GM04504 (cell line): Measurements from ENCODE around the gene LGALS3.

ENCODE experiments used
- DNase-seq: peaks from one replicate; pipeline ENCODE4 v3.0.0-alpha.2; 2012; ENCODE audit warnings: low read depth

The LGALS3 gene

DNA sequence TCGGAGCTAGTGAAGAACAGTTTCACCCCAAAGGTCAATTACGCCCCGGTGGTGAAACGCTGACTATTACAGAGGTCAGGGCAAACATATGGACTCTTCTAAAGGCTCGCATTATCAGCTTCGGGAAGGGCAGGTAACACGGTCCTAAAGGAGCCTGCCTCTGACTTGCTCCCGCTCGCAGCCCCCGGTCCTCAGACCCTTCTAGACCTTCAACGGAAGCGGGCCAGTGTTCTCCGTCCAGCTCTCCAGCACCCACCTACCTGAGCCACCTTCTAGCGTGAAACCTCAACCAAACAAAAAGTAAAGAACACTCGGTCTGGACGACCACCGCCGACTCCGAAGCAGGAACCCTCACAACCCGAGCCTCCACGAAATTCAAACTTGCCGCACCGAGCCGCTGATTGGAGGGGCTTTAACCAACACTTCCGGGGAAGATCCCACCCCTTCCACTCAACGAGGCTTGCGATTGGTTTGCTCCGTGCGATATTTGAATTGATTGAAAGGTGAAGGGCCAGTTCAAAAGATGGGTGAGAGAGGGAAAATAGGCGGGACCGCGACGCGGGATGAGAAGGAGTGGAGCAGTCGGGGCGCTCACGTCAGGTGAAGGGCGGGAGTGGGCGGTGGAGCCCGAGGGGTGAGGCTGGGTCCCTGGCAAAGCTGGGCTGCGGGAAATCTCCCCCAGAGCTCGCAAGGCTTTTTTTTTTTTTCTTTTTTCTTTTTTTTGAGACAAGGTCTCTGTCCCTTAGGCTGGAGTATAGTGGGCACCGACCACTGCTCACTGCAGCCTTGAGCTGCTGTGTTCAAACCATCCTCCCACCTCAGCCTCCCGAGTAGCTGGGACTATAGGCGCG, 62.4 kb downstream of the LGALS3 start, which contains the start of gene DLGAP5:
Gene DLGAP5 (minus strand): TSS at position 383 of the 851 bp plus-strand sequence. CDS start 2,406 bp downstream, outside the sequence.
- peak; percentile 92 for DNase-seq

DNA sequence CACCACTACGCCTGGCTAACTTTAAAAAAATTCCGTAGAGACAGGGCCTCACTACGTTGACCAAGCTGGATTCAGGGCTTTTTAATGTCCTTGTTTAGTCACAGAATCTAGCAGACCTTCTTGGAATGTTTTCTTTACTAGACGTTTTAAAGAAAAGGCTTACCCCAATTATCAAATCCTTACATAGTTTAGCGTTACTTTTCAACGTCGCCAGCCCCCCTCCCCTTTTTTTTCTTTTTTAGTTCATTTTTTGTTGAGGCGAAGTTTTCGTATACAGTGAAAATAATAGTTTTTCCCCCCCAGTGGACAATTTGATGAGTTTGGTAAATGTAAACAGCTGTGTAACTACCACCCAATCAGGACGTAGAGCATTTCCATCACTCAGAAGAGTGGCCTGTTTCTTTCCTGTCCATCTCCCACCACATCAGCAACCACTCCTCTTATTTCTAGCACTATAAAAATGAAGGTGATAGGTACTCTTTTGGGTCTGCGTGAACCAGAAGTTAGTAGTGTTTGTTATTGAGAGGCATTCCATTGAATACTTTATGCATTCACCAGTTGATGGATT, 63.1 kb downstream of the LGALS3 start:
- DNase-seq: no peak

DNA sequence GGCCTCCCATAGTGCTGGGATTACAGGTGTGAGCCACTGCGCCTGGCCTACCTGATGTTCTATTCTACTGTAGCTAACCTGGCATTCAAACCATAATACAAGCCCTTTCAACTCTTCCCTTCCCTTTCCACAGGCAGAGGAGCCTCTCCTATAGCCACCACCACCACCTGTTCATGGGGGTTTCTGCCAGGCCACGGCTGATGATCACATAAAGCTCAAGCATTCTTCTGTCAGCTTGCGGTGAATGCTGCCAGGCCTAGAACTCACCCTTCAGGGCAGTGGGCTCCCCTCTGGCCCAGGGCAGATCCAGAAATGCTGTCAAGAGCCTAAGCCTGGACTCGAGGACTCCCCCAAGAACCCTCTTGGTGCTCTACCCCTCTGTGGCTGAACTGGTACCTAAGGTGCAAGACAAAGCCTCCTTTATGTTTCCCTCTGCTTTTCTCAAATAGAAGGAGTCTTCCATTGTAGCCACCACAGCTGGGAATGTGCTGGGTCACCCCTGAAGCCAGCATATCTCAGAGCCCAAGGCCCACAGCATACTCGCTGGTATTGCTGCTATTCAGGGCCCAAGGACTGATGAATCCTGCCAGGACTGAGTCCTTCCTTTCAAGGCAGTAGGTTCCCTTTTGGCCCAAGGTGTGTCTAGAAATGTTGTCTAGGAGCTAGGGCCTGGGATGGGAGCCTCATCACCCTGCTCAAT, 65.8 kb downstream of the LGALS3 start:
- no peak for DNase-seq
